Vagina (tissue), 2 donors: ENCODE data around the gene CD180. TPM values are rescaled to one million over a fixed set of nuclear protein-coding genes. Genes with fewer than 3 reads are reported as not detected.

Source experiments
- DNase-seq, 2 donors: peaks; one replicate each; pipeline ENCODE4 v3.0.0-alpha.2; 2017; ENCODE audit errors: extremely low spot score in 2 of 2
- H3K27ac ChIP-seq: fragments of 200-600 bp; sonication (generic); one replicate; pipeline ENCODE4 v1.5.1; 2019
- H3K27me3 ChIP-seq: fragments of 200-600 bp; sonication (generic); one replicate; pipeline ENCODE4 v1.5.1; 2019
- H3K36me3 ChIP-seq, 2 donors: fragments of 200-600 bp; sonication (generic); one replicate each; pipeline ENCODE4 v1.5.1; 2017 to 2019
- H3K4me1 ChIP-seq: fragments of 200-600 bp; sonication (generic); one replicate; pipeline ENCODE4 v1.5.1; 2019
- H3K4me3 ChIP-seq, 2 donors: fragments of 200-600 bp; sonication (generic); 1 replicate in 1 of 2; 2 replicates in 1 of 2; pipeline ENCODE4 v1.5.1; 2016 to 2019
- H3K9me3 ChIP-seq: fragments of 200-600 bp; sonication (generic); one replicate; pipeline ENCODE4 v1.5.1; 2019
- POLR2A ChIP-seq, 2 donors: fragments of 450-650 bp; IDR thresholded peaks; one replicate each; pipeline ENCODE4 v1.6.1; 2017; ENCODE audit warnings: antibody characterized with exemption in 2 of 2, mild to moderate bottlenecking in 2 of 2, moderate library complexity in 2 of 2
- POLR2AphosphoS5 ChIP-seq, 2 donors: sonication (generic); formaldehyde crosslinking; IDR thresholded peaks; one replicate each; pipeline ENCODE4 v1.9.0; 2017; ENCODE audit warnings: antibody characterized with exemption in 2 of 2, mild to moderate bottlenecking in 2 of 2, low read depth in 1 of 2; ENCODE audit not compliant: insufficient read depth in 1 of 2
- intact Hi-C: fragments of 100-400 bp; cut with DNase I; formaldehyde crosslinking; loops from one replicate; pipeline ENCODE4 v1.15.1; 2023
- total RNA-seq: library from RNA; depleted of rRNA; stranded (reverse); fragments of >200 nt; gene quantifications from one replicate; pipeline ENCODE4 v1.2.3, GENCODE V29; 2016
- TF ChIP-seq, protein P1 (sequence below), 3 experiments: fragments of 450-650 bp in 2 of 3; fragments of 200-600 bp in 1 of 3; sonication (generic) in 1 of 3; IDR thresholded peaks; one replicate each; pipeline ENCODE4 v1.5.1; 2017 to 2019; ENCODE audit warnings: antibody characterized with exemption in 3 of 3, mild to moderate bottlenecking in 2 of 3, moderate library complexity in 2 of 3

The CD180 gene
- total RNA-seq, 1 donor from 2014 or later, result 2.0 TPM

DNA sequence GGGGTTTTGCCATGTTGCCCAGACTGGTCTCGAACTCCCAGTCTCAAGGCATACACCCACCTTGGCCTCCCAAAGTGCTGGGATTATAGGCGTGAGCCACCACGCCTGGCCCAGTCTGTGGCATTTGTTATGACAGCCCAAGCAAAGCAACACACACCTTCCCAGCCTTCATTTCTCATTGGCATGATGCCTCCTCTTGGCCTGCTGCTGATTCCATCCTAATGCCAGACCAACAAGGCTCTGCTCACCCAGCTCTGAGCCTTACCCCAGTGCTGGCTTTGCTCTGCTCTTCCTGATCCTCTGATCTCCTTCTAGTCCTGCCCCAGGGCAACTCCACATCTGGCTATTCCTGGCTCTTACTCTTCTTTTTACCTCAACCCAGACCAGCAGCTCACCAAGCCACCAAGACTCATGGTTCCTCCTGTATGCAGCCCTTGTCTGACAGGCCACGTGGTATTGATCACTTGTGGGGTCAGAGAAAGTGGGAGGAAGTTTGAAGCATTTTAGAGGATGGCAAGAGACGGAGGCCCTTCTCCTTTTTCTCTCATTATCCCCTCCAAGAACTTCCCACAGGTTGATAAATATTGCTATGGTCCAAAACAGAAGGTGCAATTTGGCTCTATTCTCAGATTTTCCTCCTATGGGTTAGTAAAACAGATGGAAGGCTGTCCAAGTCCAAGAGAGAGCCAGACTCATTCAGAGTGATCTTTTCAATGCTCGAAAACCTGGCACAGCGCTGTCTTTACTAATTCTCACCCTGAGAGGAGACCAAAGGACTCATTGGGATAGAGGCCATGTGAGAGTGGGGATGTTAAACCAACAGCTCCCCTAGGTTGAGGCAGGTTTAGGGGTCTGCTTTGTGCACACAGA is 958 bp downstream of the CD180 start:
- intact Hi-C loops, result no loop called here
- Histone ChIP-seq H3K36me3 (no peaks in the 10 kb centered on the region), H3K9me3 (no peaks in the 10 kb centered on the region), H3K27me3 (no peaks in the 10 kb centered on the region), H3K4me1 (peaks cover 14% of the 10 kb centered on the region), H3K4me3 (no peak overlapping the region), H3K27ac (no peak overlapping the region)
- no peak for DNase-seq
- TF ChIP-seq, protein P1, sequence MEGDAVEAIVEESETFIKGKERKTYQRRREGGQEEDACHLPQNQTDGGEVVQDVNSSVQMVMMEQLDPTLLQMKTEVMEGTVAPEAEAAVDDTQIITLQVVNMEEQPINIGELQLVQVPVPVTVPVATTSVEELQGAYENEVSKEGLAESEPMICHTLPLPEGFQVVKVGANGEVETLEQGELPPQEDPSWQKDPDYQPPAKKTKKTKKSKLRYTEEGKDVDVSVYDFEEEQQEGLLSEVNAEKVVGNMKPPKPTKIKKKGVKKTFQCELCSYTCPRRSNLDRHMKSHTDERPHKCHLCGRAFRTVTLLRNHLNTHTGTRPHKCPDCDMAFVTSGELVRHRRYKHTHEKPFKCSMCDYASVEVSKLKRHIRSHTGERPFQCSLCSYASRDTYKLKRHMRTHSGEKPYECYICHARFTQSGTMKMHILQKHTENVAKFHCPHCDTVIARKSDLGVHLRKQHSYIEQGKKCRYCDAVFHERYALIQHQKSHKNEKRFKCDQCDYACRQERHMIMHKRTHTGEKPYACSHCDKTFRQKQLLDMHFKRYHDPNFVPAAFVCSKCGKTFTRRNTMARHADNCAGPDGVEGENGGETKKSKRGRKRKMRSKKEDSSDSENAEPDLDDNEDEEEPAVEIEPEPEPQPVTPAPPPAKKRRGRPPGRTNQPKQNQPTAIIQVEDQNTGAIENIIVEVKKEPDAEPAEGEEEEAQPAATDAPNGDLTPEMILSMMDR (IDR thresholded peaks at IDR 0.05), result no peak
- TF ChIP-seq POLR2AphosphoS5 (IDR thresholded peaks at IDR 0.05; ENCODE audit: insufficient read depth in 1 of 2, low read depth in 1 of 2) (no peak), POLR2A (IDR thresholded peaks at IDR 0.05) (no peak)

DNA sequence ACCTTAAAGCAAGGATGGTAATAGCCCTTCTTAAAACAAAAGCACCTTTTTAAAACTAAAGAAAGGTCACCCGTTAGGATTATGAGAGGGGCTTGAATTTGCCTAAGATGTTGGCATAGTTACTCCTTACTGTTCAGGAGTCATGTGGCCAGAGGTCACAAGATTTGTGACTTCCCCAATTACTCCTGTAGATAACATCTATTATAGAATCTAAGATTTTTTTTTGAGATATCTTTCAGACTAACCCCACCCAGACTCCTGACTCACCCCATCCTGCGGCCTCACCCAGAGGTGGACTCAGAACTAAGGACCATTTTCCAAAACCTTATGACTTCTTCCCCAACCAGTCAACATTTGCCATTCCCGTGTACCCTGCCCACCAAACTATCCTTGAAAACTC is 2.4 kb downstream of the CD180 start:
- Histone ChIP-seq H3K36me3 (no peaks in the 10 kb centered on the region), H3K9me3 (no peaks in the 10 kb centered on the region), H3K4me1 (peaks cover 14% of the 10 kb centered on the region), H3K27me3 (no peaks in the 10 kb centered on the region), H3K4me3 (no peak overlapping the region), H3K27ac (no peak overlapping the region)
- intact Hi-C loops, result no loop called here
- TF ChIP-seq POLR2AphosphoS5 (IDR thresholded peaks at IDR 0.05; ENCODE audit: insufficient read depth in 1 of 2, low read depth in 1 of 2) (no peak), POLR2A (IDR thresholded peaks at IDR 0.05) (no peak)
- TF ChIP-seq, protein P1 (IDR thresholded peaks at IDR 0.05), result no peak
- no peak for DNase-seq

DNA sequence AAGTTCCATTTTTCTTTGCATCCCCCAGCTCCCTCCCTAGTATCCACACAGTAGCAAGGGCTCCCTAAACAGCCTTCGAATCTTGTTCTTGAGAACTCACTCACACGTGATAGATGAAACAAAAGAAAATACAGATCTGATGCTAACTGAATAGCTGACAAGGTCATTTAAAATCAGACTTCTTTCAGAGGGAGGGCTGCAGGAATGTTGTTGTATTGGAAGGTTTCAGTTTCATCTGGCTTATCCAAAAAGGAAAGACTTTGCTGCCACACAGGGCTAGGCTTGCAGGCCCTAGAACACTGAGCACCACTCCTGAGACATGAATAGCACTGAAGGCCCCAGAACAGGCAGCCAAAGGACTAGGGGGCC is 3.2 kb downstream of the CD180 start:
- peaks cover 14% of the 10 kb centered on the region for H3K4me1 ChIP-seq
- H3K27ac ChIP-seq, result peak overlapping the region; percentile 31
- H3K27me3 ChIP-seq, result no peaks in the 10 kb centered on the region
- H3K36me3 ChIP-seq, result no peaks in the 10 kb centered on the region
- no peak overlapping the region for H3K4me3 ChIP-seq
- no peaks in the 10 kb centered on the region for H3K9me3 ChIP-seq
- intact Hi-C loops, result no loop called here
- DNase-seq, result peak in 1 of 2 donors; percentile 25
- TF ChIP-seq POLR2AphosphoS5 (IDR thresholded peaks at IDR 0.05; ENCODE audit: insufficient read depth in 1 of 2, low read depth in 1 of 2) (no peak), POLR2A (IDR thresholded peaks at IDR 0.05) (no peak)
- TF ChIP-seq, protein P1 (IDR thresholded peaks at IDR 0.05), result no peak

DNA sequence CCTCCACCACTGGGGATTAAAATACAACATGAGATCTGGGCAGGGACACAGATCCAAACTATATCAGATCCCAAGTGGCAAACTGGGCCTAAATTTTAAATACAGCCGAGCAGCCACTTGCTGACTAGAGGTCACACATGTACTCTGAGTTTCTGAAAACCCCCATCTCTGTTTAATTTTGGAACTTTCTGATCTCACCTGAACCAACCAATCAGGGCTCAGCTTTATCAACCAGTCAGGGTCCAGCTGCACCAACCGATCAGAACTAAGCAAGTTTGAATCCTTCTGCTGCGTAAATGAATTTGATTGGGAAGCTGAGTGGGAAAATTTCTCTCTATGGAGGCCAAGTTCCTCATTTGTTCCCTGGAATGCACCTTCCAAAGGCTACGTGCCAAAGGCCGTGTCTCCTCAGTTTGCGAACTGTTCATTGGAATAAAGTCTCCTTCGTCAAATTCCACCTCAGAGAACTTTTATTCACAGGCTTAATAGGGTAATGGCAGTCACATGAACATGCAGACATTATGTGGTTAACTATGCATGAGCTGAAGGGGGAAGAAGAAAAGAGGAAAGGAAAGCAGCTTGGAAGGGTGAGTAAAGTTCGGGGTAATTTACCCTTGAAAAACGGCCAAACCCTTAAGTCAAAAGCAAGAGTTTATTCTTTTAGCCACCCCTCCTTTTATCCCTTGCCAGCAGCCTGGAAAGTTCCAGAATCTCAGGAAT is 3.7 kb downstream of the CD180 start:
- no peaks in the 10 kb centered on the region for H3K36me3 ChIP-seq
- H3K4me3 ChIP-seq, result no peak overlapping the region
- peak overlapping the region; percentile 31 for H3K27ac ChIP-seq
- H3K4me1 ChIP-seq, result peaks cover 14% of the 10 kb centered on the region
- DNase-seq, result no peak
- no peaks in the 10 kb centered on the region for H3K27me3 ChIP-seq
- intact Hi-C loops, result no loop called here
- no peaks in the 10 kb centered on the region for H3K9me3 ChIP-seq
- TF ChIP-seq POLR2A (IDR thresholded peaks at IDR 0.05) (no peak), POLR2AphosphoS5 (IDR thresholded peaks at IDR 0.05; ENCODE audit: insufficient read depth in 1 of 2, low read depth in 1 of 2) (no peak)
- TF ChIP-seq, protein P1 (IDR thresholded peaks at IDR 0.05), result no peak
